Endometrium (tissue), 2 donors: ENCODE results near the gene CD83.

Experiments
- FAIRE-seq: peaks from 2 replicates; lab custom pipeline; 2012; peaks lifted over from hg19 to GRCh38; lab: Jason Lieb, UNC
- donor health status: control.
- donor health status: control.

Gene CD83

GRCh38 chr6:14091339-14091978, 26.1 kb upstream of the CD83 start:
- FAIRE-seq: no peak

- no peak for FAIRE-seq
Observed at GRCh38 chr6:14092316-14092715, 25.3 kb upstream of the CD83 start.

GRCh38 chr6:14092838-14093789, 24.5 kb upstream of the CD83 start:
- FAIRE-seq: no peak

- no peak for FAIRE-seq
Observed at GRCh38 chr6:14094721-14095120, 22.9 kb upstream of the CD83 start.

- FAIRE-seq: no peak
Observed at GRCh38 chr6:14095437-14095836, 22.1 kb upstream of the CD83 start.

GRCh38 chr6:14100138-14100537, 17.4 kb upstream of the CD83 start:
- no peak for FAIRE-seq

- FAIRE-seq: no peak
Observed at GRCh38 chr6:14100966-14101365, 16.6 kb upstream of the CD83 start.

- no peak for FAIRE-seq
Observed at GRCh38 chr6:14102383-14102782, 15.2 kb upstream of the CD83 start.

- FAIRE-seq: no peak
Observed at GRCh38 chr6:14105547-14105946, 12.0 kb upstream of the CD83 start.

GRCh38 chr6:14107000-14107399, 10.6 kb upstream of the CD83 start:
- no peak for FAIRE-seq

- no peak for FAIRE-seq
Observed at GRCh38 chr6:14107711-14108494, 9.7 kb upstream of the CD83 start.

- no peak for FAIRE-seq
Observed at GRCh38 chr6:14108571-14109410, 8.8 kb upstream of the CD83 start.

- no peak for FAIRE-seq
Observed at GRCh38 chr6:14109411-14109826, 8.2 kb upstream of the CD83 start.

- FAIRE-seq: no peak
Observed at GRCh38 chr6:14110001-14110818, 7.4 kb upstream of the CD83 start.

GRCh38 chr6:14113976-14114375, 3.6 kb upstream of the CD83 start:
- FAIRE-seq: no peak

GRCh38 chr6:14118091-14118439, 493 bp downstream of the CD83 start:
- no peak for FAIRE-seq

- no peak for FAIRE-seq
Observed at GRCh38 chr6:14118446-14118845, 874 bp downstream of the CD83 start.

GRCh38 chr6:14119784-14120183, 2.2 kb downstream of the CD83 start:
- FAIRE-seq: peak; percentile 53

- FAIRE-seq: no peak
Observed at GRCh38 chr6:14120546-14120945, 3.0 kb downstream of the CD83 start.

- no peak for FAIRE-seq
Observed at GRCh38 chr6:14121936-14122344, 4.4 kb downstream of the CD83 start.
